Ascending aorta (tissue), 2 donors: ENCODE results near the gene CCT6B. TPM values are rescaled to one million over a fixed set of nuclear protein-coding genes. Genes with fewer than 3 reads are reported as not detected.

Experiments
- DNase-seq, 2 donors: peaks; one replicate each; pipeline ENCODE4 v3.0.0-alpha.2; 2019; ENCODE audit warnings: low spot score in 2 of 2
- H3K27ac ChIP-seq, 2 donors: fragments of 200-600 bp; sonication (generic); one replicate each; pipeline ENCODE4 v1.5.1; 2016 to 2017; ENCODE audit warnings: mild to moderate bottlenecking in 1 of 2
- H3K27me3 ChIP-seq: fragments of 200-600 bp; sonication (generic); one replicate; pipeline ENCODE4 v1.5.1; 2017
- H3K36me3 ChIP-seq, 2 donors: fragments of 200-600 bp; sonication (generic); one replicate each; pipeline ENCODE4 v1.5.1; 2016
- H3K4me1 ChIP-seq, 2 donors: fragments of 200-600 bp; sonication (generic); one replicate each; pipeline ENCODE4 v1.5.1; 2016 to 2017; ENCODE audit warnings: mild to moderate bottlenecking in 1 of 2
- H3K4me3 ChIP-seq, 2 donors: fragments of 200-600 bp; sonication (generic); one replicate each; pipeline ENCODE4 v1.5.1; 2016 to 2017; ENCODE audit warnings: mild to moderate bottlenecking in 1 of 2
- H3K9me3 ChIP-seq, 2 donors: fragments of 200-600 bp; sonication (generic); one replicate each; pipeline ENCODE4 v1.5.1; 2016
- intact Hi-C: fragments of 100-400 bp; cut with DNase I; formaldehyde crosslinking; loops from one replicate; pipeline ENCODE4 v1.15.1; 2023
- total RNA-seq: library from RNA; depleted of rRNA; stranded (reverse); fragments of >200 nt; gene quantifications from one replicate; pipeline ENCODE4 v1.1.0, GENCODE V29; 2016
- TF ChIP-seq, protein P1 (sequence below), 3 experiments: fragments of 200-600 bp in 2 of 3; fragments of 450-650 bp in 1 of 3; sonication (generic) in 2 of 3; IDR thresholded peaks; one replicate each; pipeline ENCODE4 v1.5.1; 2016 to 2019; ENCODE audit warnings: antibody characterized with exemption in 3 of 3, mild to moderate bottlenecking in 1 of 3, moderate library complexity in 1 of 3

CCT6B gene
- total RNA-seq, 1 donor from 2014 or later: not detected

DNA sequence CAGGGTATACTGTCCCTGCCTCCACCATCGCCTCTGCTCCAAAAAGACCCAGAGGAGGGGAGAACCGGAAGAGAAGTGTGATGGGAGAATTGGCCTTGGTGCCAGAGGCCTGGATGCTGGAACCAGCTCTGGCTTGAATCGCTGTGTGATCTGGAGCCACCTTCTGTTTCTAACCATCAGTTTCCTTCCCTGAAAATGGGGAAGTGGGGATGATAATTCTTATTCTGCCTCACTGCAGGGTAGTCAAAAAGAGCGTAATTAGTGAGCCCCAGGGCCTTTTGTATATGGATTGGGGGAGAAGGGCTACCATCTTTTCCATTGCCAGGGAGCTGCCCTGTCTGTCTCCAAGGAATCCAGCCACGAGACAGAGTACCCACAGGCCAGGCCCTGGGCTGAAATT is 52.2 kb downstream of the CCT6B start:
- no peaks in the 10 kb centered on the region for H3K9me3 ChIP-seq
- DNase-seq: no peak
- H3K4me3 ChIP-seq: no peak overlapping the region
- TF ChIP-seq, protein P1, sequence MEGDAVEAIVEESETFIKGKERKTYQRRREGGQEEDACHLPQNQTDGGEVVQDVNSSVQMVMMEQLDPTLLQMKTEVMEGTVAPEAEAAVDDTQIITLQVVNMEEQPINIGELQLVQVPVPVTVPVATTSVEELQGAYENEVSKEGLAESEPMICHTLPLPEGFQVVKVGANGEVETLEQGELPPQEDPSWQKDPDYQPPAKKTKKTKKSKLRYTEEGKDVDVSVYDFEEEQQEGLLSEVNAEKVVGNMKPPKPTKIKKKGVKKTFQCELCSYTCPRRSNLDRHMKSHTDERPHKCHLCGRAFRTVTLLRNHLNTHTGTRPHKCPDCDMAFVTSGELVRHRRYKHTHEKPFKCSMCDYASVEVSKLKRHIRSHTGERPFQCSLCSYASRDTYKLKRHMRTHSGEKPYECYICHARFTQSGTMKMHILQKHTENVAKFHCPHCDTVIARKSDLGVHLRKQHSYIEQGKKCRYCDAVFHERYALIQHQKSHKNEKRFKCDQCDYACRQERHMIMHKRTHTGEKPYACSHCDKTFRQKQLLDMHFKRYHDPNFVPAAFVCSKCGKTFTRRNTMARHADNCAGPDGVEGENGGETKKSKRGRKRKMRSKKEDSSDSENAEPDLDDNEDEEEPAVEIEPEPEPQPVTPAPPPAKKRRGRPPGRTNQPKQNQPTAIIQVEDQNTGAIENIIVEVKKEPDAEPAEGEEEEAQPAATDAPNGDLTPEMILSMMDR (IDR thresholded peaks at IDR 0.05): no peak
- intact Hi-C loops: no loop called here
- H3K27me3 ChIP-seq: no peaks in the 10 kb centered on the region
- no peaks in the 10 kb centered on the region for H3K36me3 ChIP-seq
- H3K27ac ChIP-seq: no peak overlapping the region
- no peaks in the 10 kb centered on the region for H3K4me1 ChIP-seq

DNA sequence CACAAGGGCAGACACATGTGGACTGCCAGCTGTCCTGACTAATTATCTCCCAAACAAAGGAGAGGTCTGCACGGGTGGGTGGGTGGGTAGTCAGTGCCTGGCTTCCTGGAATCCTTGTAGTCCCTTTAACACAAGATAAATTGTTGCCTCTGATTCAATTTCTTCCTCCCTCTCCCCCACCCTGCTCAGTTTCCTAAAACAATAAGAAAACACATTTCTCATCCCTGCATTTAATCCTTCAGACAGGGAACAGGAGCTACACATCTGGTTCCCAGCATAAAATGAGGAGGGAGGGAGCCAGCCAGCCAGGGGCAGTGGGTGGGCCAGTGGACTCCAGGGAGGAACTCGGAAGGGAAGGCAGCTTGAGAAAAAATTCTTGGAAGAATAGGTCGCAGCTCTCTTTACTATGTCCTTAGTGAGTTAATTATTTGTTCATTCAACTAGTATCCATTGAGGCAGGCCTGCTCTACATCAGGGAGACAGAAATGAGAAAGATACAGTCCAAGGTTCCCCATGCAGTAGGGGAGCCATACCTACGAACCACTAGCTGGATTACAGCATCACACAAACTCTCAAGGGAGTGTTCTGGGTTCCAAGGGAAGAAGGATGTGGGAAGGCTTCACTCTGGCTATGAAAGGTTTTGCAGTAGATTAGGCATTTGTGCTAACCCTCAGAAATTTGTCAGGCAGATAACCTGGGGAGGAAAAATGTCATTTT is 58.3 kb downstream of the CCT6B start:
- DNase-seq: no peak
- intact Hi-C loops: no loop called here

DNA sequence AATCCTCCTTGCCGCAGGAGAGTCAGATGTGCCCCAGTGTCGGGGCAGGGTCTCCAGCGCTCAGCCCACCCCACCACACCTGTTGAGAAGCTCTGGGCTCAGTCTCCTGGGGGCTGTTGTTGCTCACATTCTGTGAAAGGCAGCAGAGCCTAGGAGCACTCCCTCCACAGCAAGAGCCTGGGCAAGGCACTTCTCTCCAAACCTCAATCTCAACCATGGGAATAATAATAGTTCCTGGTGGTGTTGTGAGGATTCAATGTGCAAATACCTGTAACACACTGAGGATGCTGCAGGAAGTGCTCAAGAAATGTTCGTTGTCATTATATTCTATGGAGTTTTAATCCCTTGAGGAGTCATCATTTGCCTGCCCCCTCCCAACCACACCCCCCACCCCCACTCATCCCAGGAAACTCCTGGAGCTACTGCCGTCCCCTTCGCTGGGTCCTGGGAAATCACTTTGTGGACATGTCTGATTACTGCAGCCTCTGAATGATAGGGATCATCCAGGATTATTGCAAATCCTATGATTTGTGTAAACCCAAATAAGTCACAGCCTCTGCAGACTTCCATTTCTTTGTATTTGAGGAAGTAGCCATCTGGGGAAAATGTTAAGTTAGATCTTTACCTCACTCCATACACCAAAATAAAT is 61.5 kb downstream of the CCT6B start:
- no peak for DNase-seq
- no peaks in the 10 kb centered on the region for H3K4me1 ChIP-seq
- H3K4me3 ChIP-seq: no peak overlapping the region
- no peak overlapping the region for H3K27ac ChIP-seq
- no peaks in the 10 kb centered on the region for H3K36me3 ChIP-seq
- TF ChIP-seq, protein P1 (IDR thresholded peaks at IDR 0.05): no peak
- H3K9me3 ChIP-seq: no peaks in the 10 kb centered on the region
- intact Hi-C loops: no loop called here
- no peaks in the 10 kb centered on the region for H3K27me3 ChIP-seq

More for the DNA sequence above, 58.3 kb downstream of the CCT6B start:
- TF ChIP-seq, protein P1 (IDR thresholded peaks at IDR 0.05): no peak
- no peaks in the 10 kb centered on the region for H3K4me1 ChIP-seq
- H3K36me3 ChIP-seq: no peaks in the 10 kb centered on the region
- H3K27me3 ChIP-seq: no peaks in the 10 kb centered on the region
- H3K27ac ChIP-seq: no peak overlapping the region
- H3K9me3 ChIP-seq: no peaks in the 10 kb centered on the region
- no peak overlapping the region for H3K4me3 ChIP-seq

DNA sequence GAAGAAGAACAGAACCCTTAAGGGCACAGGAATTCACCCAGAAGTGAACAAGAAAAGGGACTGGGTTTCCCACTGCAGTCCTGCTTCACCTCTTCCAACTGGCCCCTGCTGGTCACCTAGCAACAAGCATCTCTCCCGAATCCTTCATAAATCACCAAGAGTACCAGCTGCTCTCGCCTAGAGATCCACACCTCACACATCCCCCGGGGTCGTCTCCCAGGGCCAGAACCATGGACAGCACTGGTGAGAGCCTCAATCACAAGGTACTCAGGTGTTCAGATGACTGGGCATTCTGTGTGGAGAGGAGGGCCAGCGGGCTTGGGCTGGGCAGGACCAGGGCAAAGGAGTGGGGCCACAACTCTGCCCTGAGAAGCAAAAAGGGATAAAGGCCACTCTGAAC is 65.9 kb downstream of the CCT6B start:
- Histone ChIP-seq H3K9me3 (no peaks in the 10 kb centered on the region), H3K36me3 (no peaks in the 10 kb centered on the region), H3K27ac (no peak overlapping the region), H3K4me3 (no peak overlapping the region), H3K4me1 (no peaks in the 10 kb centered on the region), H3K27me3 (no peaks in the 10 kb centered on the region)
- TF ChIP-seq, protein P1 (IDR thresholded peaks at IDR 0.05): no peak
- intact Hi-C loops: no loop called here
- no peak for DNase-seq

DNA sequence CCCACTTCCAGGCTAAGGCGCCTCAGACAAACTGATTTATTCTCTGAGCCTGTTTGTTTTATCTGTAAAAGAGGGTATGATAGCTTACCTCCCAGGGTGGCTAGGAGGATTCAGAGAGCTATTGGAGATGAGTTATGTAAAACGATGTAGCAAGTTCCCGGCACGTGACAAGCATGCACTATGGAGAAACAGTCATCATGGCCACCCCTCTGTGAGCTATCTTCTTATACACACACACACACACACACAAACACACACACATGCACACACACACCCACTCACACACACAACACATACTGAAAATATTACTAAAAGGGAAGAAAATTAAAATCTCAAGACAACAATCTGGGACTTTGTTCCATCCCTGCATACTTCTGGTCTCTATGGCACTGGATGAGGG is 66.3 kb downstream of the CCT6B start:
- Histone ChIP-seq H3K27me3 (no peaks in the 10 kb centered on the region), H3K4me3 (no peak overlapping the region), H3K4me1 (no peaks in the 10 kb centered on the region), H3K27ac (no peak overlapping the region), H3K9me3 (no peaks in the 10 kb centered on the region), H3K36me3 (no peaks in the 10 kb centered on the region)
- no peak for DNase-seq
- TF ChIP-seq, protein P1 (IDR thresholded peaks at IDR 0.05): no peak
- intact Hi-C loops: no loop called here
